Osteocyte (in vitro differentiated cells): ENCODE data around the gene REEP3. TPM values are rescaled to one million over a fixed set of nuclear protein-coding genes. Genes with fewer than 3 reads are reported as not detected.

ENCODE experiments used
- DNase-seq: peaks from one replicate; pipeline ENCODE4 v3.0.0; 2021; ENCODE audit warnings: mixed read lengths; ENCODE audit not compliant: unreplicated experiment; ENCODE audit errors: extremely low spot score
- H3K27ac Mint-ChIP-seq: one replicate; pipeline ENCODE4 v1.8.0; 2021; ENCODE audit warnings: mild to moderate bottlenecking, mixed read lengths; ENCODE audit not compliant: unreplicated experiment
- H3K27me3 Mint-ChIP-seq: one replicate; pipeline ENCODE4 v1.8.0; 2021; ENCODE audit warnings: mixed read lengths; ENCODE audit not compliant: unreplicated experiment
- H3K36me3 Mint-ChIP-seq: one replicate; pipeline ENCODE4 v1.8.0; 2021; ENCODE audit warnings: mixed read lengths; ENCODE audit not compliant: unreplicated experiment
- H3K4me1 Mint-ChIP-seq: one replicate; pipeline ENCODE4 v1.8.0; 2021; ENCODE audit warnings: mixed read lengths; ENCODE audit not compliant: unreplicated experiment
- H3K4me3 Mint-ChIP-seq: one replicate; pipeline ENCODE4 v1.8.0; 2021; ENCODE audit warnings: mild to moderate bottlenecking, moderate library complexity, mixed read lengths; ENCODE audit not compliant: unreplicated experiment
- H3K9me3 Mint-ChIP-seq: one replicate; pipeline ENCODE4 v1.8.0; 2021; ENCODE audit warnings: mixed read lengths; ENCODE audit not compliant: unreplicated experiment
- total RNA-seq: library from RNA; stranded (reverse); gene quantifications from 2 replicates; pipeline ENCODE4 v1.2.1, GENCODE V29; 2021
- TF ChIP-seq, protein P1 (sequence below): fragments of 200-600 bp; sonication (generic); IDR thresholded peaks from 2 replicates; pipeline ENCODE4 v1.5.0; 2021; ENCODE audit warnings: antibody characterized with exemption, mild to moderate bottlenecking, moderate library complexity

The REEP3 gene
- total RNA-seq, 1 donor from 2014 or later, result 85.7 TPM

DNA sequence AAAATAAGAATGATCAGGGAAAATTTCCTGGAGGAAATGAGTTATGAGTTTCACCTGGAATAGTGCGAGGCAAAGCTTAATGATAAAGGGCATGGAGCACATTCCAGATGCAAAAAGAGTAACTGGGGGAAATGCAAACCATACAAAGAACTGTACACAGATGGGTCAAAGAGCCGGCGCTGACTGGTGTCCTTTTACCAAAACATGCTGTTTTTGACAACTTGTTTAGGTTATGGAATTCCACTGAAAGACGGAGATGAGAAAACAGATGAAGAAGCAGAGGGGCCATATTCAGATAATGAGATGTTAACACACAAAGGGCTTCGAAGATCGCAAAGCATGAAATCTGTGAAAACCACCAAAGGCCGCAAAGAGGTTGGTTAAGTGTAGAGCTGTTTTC is 98.2 kb downstream of the REEP3 start:
- TF ChIP-seq, protein P1, sequence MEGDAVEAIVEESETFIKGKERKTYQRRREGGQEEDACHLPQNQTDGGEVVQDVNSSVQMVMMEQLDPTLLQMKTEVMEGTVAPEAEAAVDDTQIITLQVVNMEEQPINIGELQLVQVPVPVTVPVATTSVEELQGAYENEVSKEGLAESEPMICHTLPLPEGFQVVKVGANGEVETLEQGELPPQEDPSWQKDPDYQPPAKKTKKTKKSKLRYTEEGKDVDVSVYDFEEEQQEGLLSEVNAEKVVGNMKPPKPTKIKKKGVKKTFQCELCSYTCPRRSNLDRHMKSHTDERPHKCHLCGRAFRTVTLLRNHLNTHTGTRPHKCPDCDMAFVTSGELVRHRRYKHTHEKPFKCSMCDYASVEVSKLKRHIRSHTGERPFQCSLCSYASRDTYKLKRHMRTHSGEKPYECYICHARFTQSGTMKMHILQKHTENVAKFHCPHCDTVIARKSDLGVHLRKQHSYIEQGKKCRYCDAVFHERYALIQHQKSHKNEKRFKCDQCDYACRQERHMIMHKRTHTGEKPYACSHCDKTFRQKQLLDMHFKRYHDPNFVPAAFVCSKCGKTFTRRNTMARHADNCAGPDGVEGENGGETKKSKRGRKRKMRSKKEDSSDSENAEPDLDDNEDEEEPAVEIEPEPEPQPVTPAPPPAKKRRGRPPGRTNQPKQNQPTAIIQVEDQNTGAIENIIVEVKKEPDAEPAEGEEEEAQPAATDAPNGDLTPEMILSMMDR, result no peak
- no peaks in the 10 kb centered on the region for H3K27me3 Mint-ChIP-seq
- no peak overlapping the region for H3K4me3 Mint-ChIP-seq
- no peak overlapping the region for H3K27ac Mint-ChIP-seq
- H3K36me3 Mint-ChIP-seq, result peaks cover 41% of the 10 kb centered on the region
- no peaks in the 10 kb centered on the region for H3K9me3 Mint-ChIP-seq
- peaks cover 5% of the 10 kb centered on the region for H3K4me1 Mint-ChIP-seq
- no peak for DNase-seq

DNA sequence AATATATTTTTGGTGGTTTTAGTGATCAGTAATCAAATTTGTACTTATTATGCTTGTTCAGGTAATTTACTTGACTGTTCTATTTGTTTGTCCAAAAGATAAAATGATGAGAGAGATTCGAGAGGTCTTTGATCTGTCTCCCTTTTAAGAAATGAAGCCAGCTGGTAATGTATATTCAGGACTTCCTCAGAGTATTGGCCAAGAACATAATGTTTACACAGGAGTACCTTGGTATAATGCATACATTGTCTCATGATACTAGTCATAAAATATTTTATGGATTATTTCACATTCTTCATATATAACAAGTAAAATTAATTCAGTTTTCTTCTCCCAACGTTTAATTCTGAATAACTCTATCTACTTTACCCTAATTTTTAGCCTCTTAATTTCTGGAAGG is 100.9 kb downstream of the REEP3 start:
- TF ChIP-seq, protein P1, result no peak

DNA sequence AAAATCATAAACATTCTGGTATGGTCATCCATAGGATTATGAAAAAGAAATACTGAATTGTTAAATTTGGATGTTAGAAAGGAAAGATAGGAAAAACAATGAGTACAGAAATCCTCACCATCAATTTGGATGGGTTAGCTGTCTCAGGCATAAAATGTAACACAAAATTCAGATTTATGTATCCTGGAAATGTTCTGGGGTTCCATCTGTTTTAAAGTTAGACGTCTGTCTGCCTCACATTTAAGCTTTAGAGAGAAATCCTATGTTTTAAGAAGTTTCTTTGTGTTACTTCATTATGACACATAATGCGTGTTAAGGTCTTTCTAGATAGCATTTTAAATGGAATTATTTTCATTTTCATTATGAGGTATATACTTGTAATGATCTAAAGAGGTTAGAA is 103.5 kb downstream of the REEP3 start:
- H3K9me3 Mint-ChIP-seq, result no peaks in the 10 kb centered on the region
- H3K27ac Mint-ChIP-seq, result no peak overlapping the region
- no peak for DNase-seq
- peaks cover 26% of the 10 kb centered on the region for H3K4me1 Mint-ChIP-seq
- peaks cover 30% of the 10 kb centered on the region for H3K36me3 Mint-ChIP-seq
- TF ChIP-seq, protein P1, result no peak
- no peak overlapping the region for H3K4me3 Mint-ChIP-seq
- H3K27me3 Mint-ChIP-seq, result no peaks in the 10 kb centered on the region

More for the DNA sequence above, 100.9 kb downstream of the REEP3 start:
- H3K36me3 Mint-ChIP-seq, result peaks cover 39% of the 10 kb centered on the region
- DNase-seq, result no peak
- no peak overlapping the region for H3K27ac Mint-ChIP-seq
- no peaks in the 10 kb centered on the region for H3K27me3 Mint-ChIP-seq
- no peaks in the 10 kb centered on the region for H3K9me3 Mint-ChIP-seq
- peaks cover 6% of the 10 kb centered on the region for H3K4me1 Mint-ChIP-seq
- no peak overlapping the region for H3K4me3 Mint-ChIP-seq

DNA sequence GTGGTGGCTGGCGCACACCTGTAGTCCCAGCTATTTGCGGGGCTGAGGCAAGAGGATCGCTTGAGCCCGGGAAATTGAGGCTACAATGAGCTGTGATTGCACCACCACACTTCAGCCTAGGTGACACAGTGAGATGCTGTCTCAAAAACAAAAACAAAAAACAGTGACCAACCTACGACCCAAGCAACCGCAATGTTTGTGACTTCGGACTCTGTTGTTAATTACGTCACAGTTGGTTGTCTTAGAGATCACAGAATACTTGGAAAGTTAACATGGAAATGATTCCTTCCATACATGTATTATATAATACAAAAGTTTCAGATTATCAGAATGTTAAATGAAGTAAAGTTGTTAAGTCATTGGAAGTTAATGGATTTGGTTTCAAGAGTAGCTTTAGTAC is 106.2 kb downstream of the REEP3 start:
- H3K4me3 Mint-ChIP-seq, result no peak overlapping the region
- peak overlapping the region; percentile 88 for H3K27ac Mint-ChIP-seq
- TF ChIP-seq, protein P1, result no peak
- no peaks in the 10 kb centered on the region for H3K9me3 Mint-ChIP-seq
- no peaks in the 10 kb centered on the region for H3K27me3 Mint-ChIP-seq
- DNase-seq, result no peak
- peaks cover 41% of the 10 kb centered on the region for H3K4me1 Mint-ChIP-seq
- H3K36me3 Mint-ChIP-seq, result peaks cover 12% of the 10 kb centered on the region

DNA sequence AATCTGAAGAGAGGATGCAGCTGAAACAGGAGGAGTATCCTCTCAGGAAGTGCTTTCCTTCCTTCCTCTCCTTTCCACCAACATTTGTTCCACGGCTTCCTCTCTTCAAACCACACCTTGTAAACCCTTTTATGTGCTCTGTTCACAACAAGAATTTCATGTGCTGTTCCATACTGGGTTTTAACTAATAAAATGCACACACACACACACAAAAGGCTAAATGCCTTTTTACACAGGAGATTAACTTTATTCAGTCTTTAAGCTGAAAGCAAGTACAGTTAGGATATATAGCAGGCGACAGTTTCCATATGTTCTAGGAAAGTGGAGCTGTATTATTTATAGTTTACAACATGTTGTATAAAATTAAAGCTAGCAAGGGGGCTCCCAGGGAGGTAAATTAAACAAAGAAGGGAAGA is 106.7 kb downstream of the REEP3 start:
- no peaks in the 10 kb centered on the region for H3K9me3 Mint-ChIP-seq
- H3K27ac Mint-ChIP-seq, result peak overlapping the region; percentile 88
- no peaks in the 10 kb centered on the region for H3K27me3 Mint-ChIP-seq
- TF ChIP-seq, protein P1, result no peak
- H3K36me3 Mint-ChIP-seq, result peaks cover 10% of the 10 kb centered on the region
- DNase-seq, result no peak
- peaks cover 42% of the 10 kb centered on the region for H3K4me1 Mint-ChIP-seq
- H3K4me3 Mint-ChIP-seq, result peak overlapping the region; percentile 8
